GM23338 (cell line): Measurements from ENCODE around the gene CSF1R. TPM values are rescaled to one million over a fixed set of nuclear protein-coding genes. Genes with fewer than 3 reads are reported as not detected.

ENCODE experiments used
- ATAC-seq: fragments of 200-7000 bp; cut with Tn5 transposase; 3 replicates; pipeline ENCODE4 v1.9.1; 2020
- DNase-seq: peaks from one replicate; pipeline ENCODE4 v3.0.0-alpha.2; 2015; ENCODE audit warnings: low spot score
- H2AFZ ChIP-seq: fragments of 200-600 bp; sonication (generic); 2 replicates; pipeline ENCODE4 v1.8.0; 2016; ENCODE audit warnings: antibody characterized with exemption, mild to moderate bottlenecking, moderate library complexity
- H3F3A ChIP-seq: fragments of 200-600 bp; sonication (generic); replicated peaks from 2 replicates; pipeline ENCODE4 v1.8.0; 2017; ENCODE audit warnings: antibody characterized with exemption, mixed run types, low read depth
- H3K27ac ChIP-seq: fragments of 200-600 bp; sonication (generic); 2 replicates; pipeline ENCODE4 v1.6.1; 2016; ENCODE audit warnings: low read depth
- H3K27me3 ChIP-seq: fragments of 200-600 bp; sonication (generic); 2 replicates; pipeline ENCODE4 v1.8.0; 2016; ENCODE audit warnings: mild to moderate bottlenecking, mixed run types, moderate library complexity; ENCODE audit not compliant: insufficient read depth
- H3K36me3 ChIP-seq: fragments of 200-600 bp; sonication (generic); 2 replicates; pipeline ENCODE4 v1.8.0; 2016; ENCODE audit warnings: mild to moderate bottlenecking; ENCODE audit not compliant: insufficient read depth
- H3K4me1 ChIP-seq: fragments of 200-600 bp; sonication (generic); 2 replicates; pipeline ENCODE4 v1.8.0; 2016; ENCODE audit warnings: mild to moderate bottlenecking, moderate library complexity; ENCODE audit not compliant: insufficient read depth
- H3K4me2 ChIP-seq: fragments of 200-600 bp; sonication (generic); 2 replicates; pipeline ENCODE4 v1.7.1; 2017; ENCODE audit warnings: mixed run types
- H3K4me3 ChIP-seq: fragments of 200-600 bp; sonication (generic); 2 replicates; pipeline ENCODE4 v1.6.1; 2016; ENCODE audit warnings: mixed run types
- H3K79me2 ChIP-seq: fragments of 200-600 bp; sonication (generic); replicated peaks from 2 replicates; pipeline ENCODE4 v1.8.0; 2017; ENCODE audit warnings: mild to moderate bottlenecking; ENCODE audit not compliant: insufficient read depth
- H3K9me2 ChIP-seq: fragments of 200-600 bp; sonication (generic); 2 replicates; pipeline ENCODE4 v1.8.0; 2017; ENCODE audit not compliant: insufficient read depth
- H4K20me1 ChIP-seq: fragments of 200-600 bp; sonication (generic); replicated peaks from 2 replicates; pipeline ENCODE4 v1.8.0; 2017; ENCODE audit warnings: mild to moderate bottlenecking; ENCODE audit not compliant: insufficient read depth
- H3K27ac Mint-ChIP-seq: 2 replicates; pipeline ENCODE4 v1.8.0; 2020; ENCODE audit warnings: inconsistent platforms, mild to moderate bottlenecking, moderate library complexity, mixed read lengths
- H3K27me3 Mint-ChIP-seq: 3 replicates; pipeline ENCODE4 v1.8.0; 2022; ENCODE audit warnings: low read depth, mild to moderate bottlenecking, moderate library complexity, mixed read lengths, inconsistent platforms; ENCODE audit not compliant: insufficient read depth, poor library complexity
- H3K36me3 Mint-ChIP-seq: 3 replicates; pipeline ENCODE4 v1.8.0; 2021; ENCODE audit warnings: low read depth, mild to moderate bottlenecking, inconsistent platforms, moderate library complexity, mixed read lengths
- H3K4me1 Mint-ChIP-seq: 3 replicates; pipeline ENCODE4 v1.8.0; 2020; ENCODE audit warnings: mild to moderate bottlenecking, inconsistent platforms, mixed read lengths
- H3K4me3 Mint-ChIP-seq: 3 replicates; pipeline ENCODE4 v1.8.0; 2021; ENCODE audit warnings: moderate library complexity, mild to moderate bottlenecking, inconsistent platforms, mixed read lengths
- H3K9me3 Mint-ChIP-seq: 3 replicates; pipeline ENCODE4 v1.8.0; 2020; ENCODE audit warnings: moderate library complexity, mild to moderate bottlenecking, inconsistent platforms, mixed read lengths
- CREB1 ChIP-seq: fragments of 250-450 bp; sonication (Bioruptor Pico); IDR thresholded peaks from 2 replicates; pipeline ENCODE4 v1.5.0; 2020; ENCODE audit warnings: low read depth, mild to moderate bottlenecking, moderate library complexity
- EZH2 ChIP-seq: fragments of 200-600 bp; sonication (generic); IDR thresholded peaks from one replicate; pipeline ENCODE4 v1.8.0; 2017; ENCODE audit warnings: antibody characterized with exemption, mild to moderate bottlenecking, low read depth; ENCODE audit not compliant: unreplicated experiment
- EZH2phosphoT487 ChIP-seq: fragments of 200-600 bp; sonication (generic); IDR thresholded peaks from one replicate; pipeline ENCODE4 v1.8.1; 2018; ENCODE audit warnings: antibody characterized with exemption; ENCODE audit not compliant: unreplicated experiment
- JUNB ChIP-seq: IDR thresholded peaks from one replicate; pipeline ENCODE4 v1.6.1; 2016; ENCODE audit warnings: antibody characterized with exemption; ENCODE audit not compliant: unreplicated experiment
- NANOG ChIP-seq: IDR thresholded peaks from 2 replicates; pipeline ENCODE4 v1.6.1; 2016; ENCODE audit warnings: antibody characterized with exemption, borderline replicate concordance
- POLR2AphosphoS5 ChIP-seq: IDR thresholded peaks from 2 replicates; pipeline ENCODE4 v1.6.1; 2016; ENCODE audit warnings: antibody characterized with exemption, low read depth
- STAT1 ChIP-seq: IDR thresholded peaks from one replicate; pipeline ENCODE4 v1.6.1; 2016; ENCODE audit warnings: antibody characterized with exemption; ENCODE audit not compliant: unreplicated experiment
- polyA plus RNA-seq: library from polyadenylated mRNA; unstranded; fragments of >200 nt; fragmentation: Nextera tagmentation; extraction: Ambion mirVana; gene quantifications from 2 replicates; pipeline ENCODE4 v1.2.1, GENCODE V29; 2016
- total RNA-seq: library from RNA; depleted of rRNA; stranded (reverse); fragments of >200 nt; shearing (Covaris generic); gene quantifications from 2 replicates; pipeline ENCODE4 v1.2.3, GENCODE V29; 2014
- TF ChIP-seq, protein P1 (sequence below), 2 experiments: fragments of 200-600 bp in 1 of 2; sonication (generic) in 1 of 2; conservative IDR thresholded peaks; 2 replicates each; pipeline versions ENCODE4 v1.5.1 to v1.6.1; 2016 to 2017; ENCODE audit warnings: antibody characterized with exemption in 2 of 2, low read depth in 2 of 2, mild to moderate bottlenecking in 2 of 2, moderate library complexity in 1 of 2
- TF ChIP-seq, protein P2 (sequence below): IDR thresholded peaks from one replicate; pipeline ENCODE4 v1.6.1; 2018; ENCODE audit warnings: antibody characterized with exemption; ENCODE audit not compliant: unreplicated experiment

Gene CSF1R
- total and polyA plus RNA-seq, 2 experiments from 2014 or later, result 0.21 TPM; not detected in 1

DNA sequence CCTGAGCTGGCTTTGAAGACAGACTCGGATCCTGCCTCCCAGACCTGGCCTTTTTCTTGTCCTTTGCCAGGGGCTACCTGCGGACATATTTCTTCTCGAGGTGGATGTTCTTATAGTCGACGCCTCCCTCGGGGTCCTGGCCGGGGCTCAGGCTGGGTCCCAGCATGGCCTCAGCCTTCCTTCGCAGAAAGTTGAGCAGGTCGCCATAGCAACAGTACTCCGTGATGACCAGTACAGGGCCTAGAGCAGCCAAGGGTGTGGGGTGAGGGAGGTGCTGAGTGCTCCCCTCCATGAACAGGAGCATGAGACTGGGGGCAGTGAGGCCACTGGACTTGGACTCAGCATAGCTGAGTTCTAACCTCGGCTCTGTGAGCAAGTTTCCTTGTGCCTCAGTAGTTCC is 26.7 kb downstream of the CSF1R start (continued):
- TF ChIP-seq, protein P1, sequence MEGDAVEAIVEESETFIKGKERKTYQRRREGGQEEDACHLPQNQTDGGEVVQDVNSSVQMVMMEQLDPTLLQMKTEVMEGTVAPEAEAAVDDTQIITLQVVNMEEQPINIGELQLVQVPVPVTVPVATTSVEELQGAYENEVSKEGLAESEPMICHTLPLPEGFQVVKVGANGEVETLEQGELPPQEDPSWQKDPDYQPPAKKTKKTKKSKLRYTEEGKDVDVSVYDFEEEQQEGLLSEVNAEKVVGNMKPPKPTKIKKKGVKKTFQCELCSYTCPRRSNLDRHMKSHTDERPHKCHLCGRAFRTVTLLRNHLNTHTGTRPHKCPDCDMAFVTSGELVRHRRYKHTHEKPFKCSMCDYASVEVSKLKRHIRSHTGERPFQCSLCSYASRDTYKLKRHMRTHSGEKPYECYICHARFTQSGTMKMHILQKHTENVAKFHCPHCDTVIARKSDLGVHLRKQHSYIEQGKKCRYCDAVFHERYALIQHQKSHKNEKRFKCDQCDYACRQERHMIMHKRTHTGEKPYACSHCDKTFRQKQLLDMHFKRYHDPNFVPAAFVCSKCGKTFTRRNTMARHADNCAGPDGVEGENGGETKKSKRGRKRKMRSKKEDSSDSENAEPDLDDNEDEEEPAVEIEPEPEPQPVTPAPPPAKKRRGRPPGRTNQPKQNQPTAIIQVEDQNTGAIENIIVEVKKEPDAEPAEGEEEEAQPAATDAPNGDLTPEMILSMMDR (conservative IDR thresholded peaks at IDR 0.05; ENCODE audit: low read depth in 2 of 2), result no peak
- TF ChIP-seq, protein P2, sequence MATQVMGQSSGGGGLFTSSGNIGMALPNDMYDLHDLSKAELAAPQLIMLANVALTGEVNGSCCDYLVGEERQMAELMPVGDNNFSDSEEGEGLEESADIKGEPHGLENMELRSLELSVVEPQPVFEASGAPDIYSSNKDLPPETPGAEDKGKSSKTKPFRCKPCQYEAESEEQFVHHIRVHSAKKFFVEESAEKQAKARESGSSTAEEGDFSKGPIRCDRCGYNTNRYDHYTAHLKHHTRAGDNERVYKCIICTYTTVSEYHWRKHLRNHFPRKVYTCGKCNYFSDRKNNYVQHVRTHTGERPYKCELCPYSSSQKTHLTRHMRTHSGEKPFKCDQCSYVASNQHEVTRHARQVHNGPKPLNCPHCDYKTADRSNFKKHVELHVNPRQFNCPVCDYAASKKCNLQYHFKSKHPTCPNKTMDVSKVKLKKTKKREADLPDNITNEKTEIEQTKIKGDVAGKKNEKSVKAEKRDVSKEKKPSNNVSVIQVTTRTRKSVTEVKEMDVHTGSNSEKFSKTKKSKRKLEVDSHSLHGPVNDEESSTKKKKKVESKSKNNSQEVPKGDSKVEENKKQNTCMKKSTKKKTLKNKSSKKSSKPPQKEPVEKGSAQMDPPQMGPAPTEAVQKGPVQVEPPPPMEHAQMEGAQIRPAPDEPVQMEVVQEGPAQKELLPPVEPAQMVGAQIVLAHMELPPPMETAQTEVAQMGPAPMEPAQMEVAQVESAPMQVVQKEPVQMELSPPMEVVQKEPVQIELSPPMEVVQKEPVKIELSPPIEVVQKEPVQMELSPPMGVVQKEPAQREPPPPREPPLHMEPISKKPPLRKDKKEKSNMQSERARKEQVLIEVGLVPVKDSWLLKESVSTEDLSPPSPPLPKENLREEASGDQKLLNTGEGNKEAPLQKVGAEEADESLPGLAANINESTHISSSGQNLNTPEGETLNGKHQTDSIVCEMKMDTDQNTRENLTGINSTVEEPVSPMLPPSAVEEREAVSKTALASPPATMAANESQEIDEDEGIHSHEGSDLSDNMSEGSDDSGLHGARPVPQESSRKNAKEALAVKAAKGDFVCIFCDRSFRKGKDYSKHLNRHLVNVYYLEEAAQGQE, result no peak
- no peak for TF ChIP-seq NANOG

DNA sequence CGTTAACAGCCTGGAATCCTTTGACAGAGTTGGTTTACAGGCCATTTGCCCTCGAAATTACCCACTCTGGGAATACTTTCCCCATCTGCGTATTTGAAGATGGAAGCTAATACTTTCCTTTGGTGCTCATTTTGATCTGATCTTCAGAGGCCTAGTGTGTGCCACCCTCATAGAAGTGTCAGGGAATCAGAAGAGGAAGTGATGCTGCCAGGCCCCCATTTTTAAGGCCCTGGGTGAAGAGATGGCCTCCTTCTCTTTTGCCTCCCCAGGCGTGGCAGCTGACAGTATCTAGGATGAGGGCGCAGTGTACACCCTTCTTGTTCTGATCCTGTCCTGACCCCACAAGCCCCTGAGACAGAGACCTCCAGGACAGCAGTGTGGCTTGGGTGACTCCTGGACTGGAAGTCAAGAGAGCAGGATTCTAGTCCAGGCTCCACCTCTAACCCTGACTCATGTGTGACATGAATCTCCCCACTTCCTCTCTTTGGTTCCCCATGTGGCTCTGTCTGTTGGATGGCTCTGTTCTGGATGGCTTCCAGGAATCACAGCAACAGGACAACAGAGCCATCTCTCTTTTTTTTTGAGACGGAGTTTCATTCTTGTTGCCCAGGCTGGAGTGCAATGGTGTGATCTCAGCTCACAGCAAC is 27.8 kb downstream of the CSF1R start:
- Histone ChIP-seq H4K20me1 (no peaks in the 10 kb centered on the region), H3F3A (no peaks in the 10 kb centered on the region), H3K4me2 (peak overlapping the region; percentile 43; the same call in 1 of the 2 replicates), H3K27ac (no peak overlapping the region), H3K27me3 (no peaks in the 10 kb centered on the region), H3K9me2 (no peaks in the 10 kb centered on the region), H2AFZ (no peak overlapping the region), H3K4me3 (no peak overlapping the region), H3K36me3 (no peaks in the 10 kb centered on the region), H3K4me1 (peaks cover 8% of the 10 kb centered on the region; the same call in 1 of the 2 replicates), H3K79me2 (no peaks in the 10 kb centered on the region)
- H3K4me3 Mint-ChIP-seq, result no peak overlapping the region
- H3K27me3 Mint-ChIP-seq, result peaks cover 12% of the 10 kb centered on the region
- DNase-seq (no peak), ATAC-seq (no peak)
- peaks cover 10% of the 10 kb centered on the region for H3K36me3 Mint-ChIP-seq
- peaks cover 16% of the 10 kb centered on the region for H3K4me1 Mint-ChIP-seq
- H3K9me3 Mint-ChIP-seq, result no peaks in the 10 kb centered on the region; the same call in 2 of the 3 replicates
- H3K27ac Mint-ChIP-seq, result no peak overlapping the region
- TF ChIP-seq STAT1 (no peak), CREB1 (no peak), EZH2phosphoT487 (no peak), EZH2 (no peak), POLR2AphosphoS5 (no peak), JUNB (no peak)
- TF ChIP-seq, protein P2, result no peak
- TF ChIP-seq, protein P1 (conservative IDR thresholded peaks at IDR 0.05; ENCODE audit: low read depth in 2 of 2), result no peak
